Cerebellar cortex (tissue), 1 donor: ENCODE results near the gene TOB2.
"Not testable (repeated sequence)": the region's sequence is repeated elsewhere in the genome, so short reads cannot be mapped to it uniquely, and the experiment has no call there.

Experiments
- DNase-seq: peaks from one replicate; pipeline ENCODE4 v3.0.0-alpha.2; 2015; ENCODE audit warnings: low spot score

Gene TOB2

DNA sequence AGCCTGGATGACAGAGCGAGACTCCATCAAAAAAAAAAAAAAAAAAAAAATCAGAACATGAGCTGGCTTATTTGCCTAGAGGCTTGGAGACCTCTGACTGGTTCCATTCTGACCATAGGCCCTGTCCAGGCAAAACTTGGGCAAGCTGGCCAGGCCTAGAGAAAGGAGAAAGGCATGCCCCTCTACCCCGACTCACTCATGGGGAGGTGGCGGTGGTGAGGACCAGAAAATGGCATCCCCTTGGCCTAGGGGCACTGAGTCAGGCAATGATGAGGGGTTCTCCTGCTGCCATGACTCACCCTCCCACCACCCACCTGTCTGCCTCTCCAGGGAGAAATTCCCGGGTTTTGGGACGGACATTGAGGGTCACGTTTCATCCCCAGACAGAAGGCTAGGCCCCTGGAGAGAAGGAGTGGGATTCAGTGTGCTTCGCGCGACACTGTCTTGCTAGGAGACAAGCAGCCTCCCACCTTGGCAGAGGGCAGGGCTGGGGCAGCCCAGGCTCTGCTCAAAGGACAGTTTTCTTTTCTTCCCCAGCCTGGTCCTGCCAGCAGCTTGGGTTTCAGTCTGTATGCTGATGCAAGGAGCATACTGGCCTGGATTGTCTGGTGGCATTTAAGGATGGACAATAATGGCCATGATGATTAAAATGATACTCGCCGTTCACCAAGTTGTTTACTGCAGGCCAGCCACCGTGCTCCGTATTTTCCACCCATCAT lies 17.2 kb downstream of the TOB2 start:
- DNase-seq = no peak

- no peak for DNase-seq
Measured at GRCh38 chr22:41425660-41426365, 20.8 kb downstream of the TOB2 start.

- DNase-seq = no peak
Measured at GRCh38 chr22:41418717-41419116, 27.9 kb downstream of the TOB2 start.

DNA sequence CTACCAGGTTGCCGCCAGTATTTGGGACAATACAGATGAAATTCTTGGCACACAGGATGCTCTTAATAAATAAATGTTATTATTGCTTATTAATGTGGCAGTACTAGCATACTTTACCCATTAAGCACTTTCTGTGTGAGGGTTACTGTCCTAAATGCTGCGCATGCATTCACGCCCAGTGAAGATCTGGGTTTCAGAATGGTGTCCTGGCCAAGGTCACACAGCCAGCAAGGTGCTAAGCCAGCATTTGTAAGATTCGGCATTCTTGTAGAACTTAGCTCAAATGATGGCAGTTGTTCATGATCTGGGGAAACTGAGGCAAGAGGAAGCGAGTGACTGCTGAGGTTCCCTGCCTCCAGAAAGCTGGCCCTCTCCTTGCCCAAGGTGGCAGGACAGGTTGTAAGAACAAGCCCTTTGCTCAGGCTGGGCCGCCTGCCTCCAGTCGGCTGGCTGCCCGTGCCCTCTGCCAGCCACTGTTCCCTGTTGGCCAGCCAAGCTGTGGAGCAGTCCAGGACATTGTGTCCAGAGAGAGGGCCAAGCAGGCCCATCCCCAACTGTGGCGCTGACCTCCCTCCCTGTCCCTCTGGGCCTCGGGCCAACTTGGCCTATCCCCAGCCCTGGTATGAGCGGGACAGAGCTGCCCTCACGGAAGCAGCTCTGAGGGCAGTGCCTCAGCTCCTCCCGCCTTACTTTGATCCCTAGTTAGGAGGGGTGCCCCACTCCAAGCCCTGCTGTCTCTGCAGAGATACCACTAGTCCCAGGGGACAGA lies 28.8 kb downstream of the TOB2 start:
- peak; percentile 98 for DNase-seq

DNA sequence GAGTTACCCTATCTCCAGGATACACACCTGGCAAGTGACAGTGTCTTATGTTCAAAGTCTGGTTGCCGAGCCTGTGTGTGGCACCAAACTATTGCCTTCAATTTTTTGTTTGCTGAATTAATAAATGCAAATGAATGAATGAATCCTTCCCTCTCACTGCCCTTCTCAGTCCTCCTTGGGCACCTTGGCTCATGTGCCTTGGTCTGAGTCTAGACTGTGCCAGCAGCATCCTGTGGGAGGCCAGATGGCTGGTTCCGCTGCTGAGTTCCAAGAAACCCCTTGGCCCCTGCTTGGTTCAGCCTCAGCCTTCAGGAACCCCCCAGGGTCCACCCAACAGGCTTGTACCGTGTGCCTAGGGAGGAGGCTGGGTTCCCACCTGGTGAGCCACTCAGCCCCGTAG lies 31.0 kb downstream of the TOB2 start:
- peak; percentile 79 for DNase-seq

GRCh38 chr22:41411021-41411851 lies 35.4 kb downstream of the TOB2 start:
- DNase-seq = peak; percentile 96

GRCh38 chr22:41410311-41410751 lies 36.3 kb downstream of the TOB2 start:
- DNase-seq = peak; percentile 95

GRCh38 chr22:41408665-41409064 lies 37.9 kb downstream of the TOB2 start:
- DNase-seq = no peak

DNA sequence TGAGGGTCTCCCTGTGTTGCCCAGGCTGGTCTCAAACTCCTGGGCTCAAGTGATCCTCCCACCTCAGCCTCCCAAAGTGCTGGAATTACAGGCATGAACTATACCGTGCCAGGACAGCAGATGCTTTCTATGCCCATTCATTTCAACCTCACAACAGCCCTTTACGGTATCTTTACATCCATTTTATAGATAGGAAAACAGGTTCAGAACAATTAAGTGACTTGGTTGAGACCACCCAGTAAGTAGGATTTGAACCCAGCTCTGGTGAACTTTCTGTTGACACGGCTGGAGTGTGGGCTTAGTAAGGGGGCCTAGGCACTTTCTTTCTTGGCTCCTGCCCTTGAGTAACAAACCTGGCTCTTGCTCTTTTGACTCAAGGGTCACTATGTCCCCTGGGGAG lies 39.2 kb downstream of the TOB2 start:
- no peak for DNase-seq

GRCh38 chr22:41406410-41406809 lies 40.2 kb downstream of the TOB2 start:
- DNase-seq = no peak

DNA sequence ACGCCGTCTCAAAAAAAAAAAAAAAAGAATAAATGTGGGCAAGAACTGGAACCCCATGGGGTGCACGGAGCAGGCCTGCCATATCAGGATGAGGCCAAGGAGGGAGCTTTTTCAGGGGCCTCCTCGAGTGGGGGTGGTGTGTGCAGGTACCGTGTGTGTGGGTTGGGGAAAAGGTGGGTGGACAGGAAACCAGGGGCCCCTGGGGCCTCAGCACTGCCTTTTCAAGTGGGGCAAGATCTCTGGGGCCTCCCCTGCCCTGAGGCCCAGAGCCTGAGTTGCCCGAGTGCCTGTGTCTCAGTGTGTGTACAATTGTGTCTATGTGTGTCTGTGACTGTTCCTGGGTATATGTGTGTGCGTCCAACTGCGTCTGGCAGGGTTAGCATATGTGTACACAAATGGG lies 41.0 kb downstream of the TOB2 start:
- DNase-seq = no peak

DNA sequence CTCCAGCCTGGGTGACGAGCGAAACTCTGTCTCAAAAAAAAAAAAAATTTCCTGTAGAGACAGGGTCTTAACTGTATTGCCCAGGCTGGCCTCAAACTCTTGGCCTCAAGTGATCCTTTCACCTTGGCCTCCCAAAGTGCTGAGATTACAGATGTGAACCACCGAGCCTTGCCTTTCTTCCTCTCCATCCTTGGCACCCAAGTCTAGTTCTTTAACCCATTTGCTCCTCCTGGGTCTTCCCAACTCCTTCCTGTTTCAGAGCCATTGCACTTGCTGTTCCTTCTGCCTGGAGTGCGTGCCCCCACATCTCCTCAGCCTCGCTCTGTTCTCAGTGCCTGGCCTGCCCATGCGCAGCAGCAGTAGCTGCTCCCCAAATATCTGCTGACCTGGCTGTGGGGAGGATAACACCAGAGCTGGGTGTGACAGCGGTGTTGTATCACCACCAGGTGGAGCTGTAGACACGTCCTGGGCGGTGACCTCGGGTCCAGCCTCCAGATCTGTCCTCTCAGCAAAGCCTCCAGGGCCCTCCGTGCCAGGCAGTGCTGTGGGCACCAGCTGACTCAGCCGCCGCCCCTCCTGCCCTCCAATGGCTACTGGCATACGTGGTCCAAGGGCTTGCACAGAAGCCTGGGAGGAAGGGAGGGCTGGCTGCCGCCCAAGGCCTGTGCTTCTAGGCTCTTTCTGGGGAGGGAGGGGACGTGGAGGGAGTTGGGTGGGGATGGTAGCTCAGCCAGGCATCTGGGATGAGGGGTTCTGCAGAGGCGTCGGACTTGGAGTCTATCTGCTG lies 42.9 kb downstream of the TOB2 start:
- DNase-seq = peak; percentile 98

- not testable (repeated sequence) for DNase-seq
Measured at GRCh38 chr22:41402851-41403250, 43.8 kb downstream of the TOB2 start.

DNA sequence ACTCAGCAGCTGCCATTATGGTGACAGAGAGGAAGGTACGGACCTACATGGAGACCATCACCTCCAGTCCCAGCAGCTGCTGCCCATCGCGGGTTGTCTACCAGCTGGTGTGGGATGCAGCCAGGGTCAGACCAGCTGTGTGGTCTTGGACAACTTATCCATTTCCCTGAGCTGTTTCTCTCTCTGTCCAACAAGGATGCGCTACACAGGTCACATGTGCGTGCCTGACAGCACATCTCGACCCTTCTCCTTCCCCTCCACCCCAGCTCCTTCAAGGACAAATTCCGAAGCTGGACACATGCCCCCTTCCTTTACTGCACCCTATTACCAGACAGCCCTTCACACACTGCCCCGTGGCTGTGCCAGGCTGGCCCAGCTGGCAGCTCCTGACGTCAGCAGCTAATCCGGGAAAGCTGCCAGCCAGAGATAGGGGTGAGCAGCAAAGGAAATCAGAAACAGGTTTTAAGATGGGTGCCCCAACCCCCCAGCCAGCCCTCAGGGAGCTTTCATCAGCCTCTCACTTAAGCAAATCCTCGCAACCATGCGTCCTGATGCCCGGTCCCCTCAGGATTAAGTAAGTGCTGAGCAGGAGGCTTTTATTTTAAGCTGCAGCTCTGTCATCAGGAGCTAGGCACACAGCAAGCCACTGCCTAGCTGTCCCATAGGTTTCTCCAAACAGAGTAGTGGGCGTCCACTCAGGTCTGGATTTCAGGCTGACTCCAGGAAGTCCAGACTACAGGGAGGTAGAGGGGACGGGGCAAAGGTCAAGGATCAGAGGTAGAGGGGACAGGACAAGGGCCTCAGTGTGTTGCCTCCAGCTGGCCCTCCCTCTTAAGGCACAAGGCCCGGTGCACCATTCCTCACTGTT lies 44.6 kb downstream of the TOB2 start:
- DNase-seq = peak; percentile 88

DNA sequence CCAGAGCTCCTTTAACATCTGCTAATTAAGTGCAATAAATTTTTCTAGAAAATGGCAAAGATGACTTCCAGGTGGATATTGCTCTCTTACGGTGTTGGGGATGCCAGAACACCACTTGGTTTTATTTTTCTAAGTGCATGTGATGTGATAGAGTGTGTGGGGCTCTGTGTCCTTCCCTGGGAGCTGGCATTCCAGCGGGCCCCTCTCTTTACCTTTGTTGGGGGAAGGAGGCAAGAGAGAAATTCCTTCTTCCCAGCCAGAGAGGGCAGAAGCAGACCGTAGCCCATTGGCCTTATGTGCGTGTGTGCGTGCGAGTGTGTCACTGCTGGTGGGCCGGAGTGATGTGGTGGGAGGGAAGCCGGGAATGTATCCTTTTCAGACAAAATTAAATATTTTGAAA lies 47.7 kb downstream of the TOB2 start:
- no peak for DNase-seq

DNA sequence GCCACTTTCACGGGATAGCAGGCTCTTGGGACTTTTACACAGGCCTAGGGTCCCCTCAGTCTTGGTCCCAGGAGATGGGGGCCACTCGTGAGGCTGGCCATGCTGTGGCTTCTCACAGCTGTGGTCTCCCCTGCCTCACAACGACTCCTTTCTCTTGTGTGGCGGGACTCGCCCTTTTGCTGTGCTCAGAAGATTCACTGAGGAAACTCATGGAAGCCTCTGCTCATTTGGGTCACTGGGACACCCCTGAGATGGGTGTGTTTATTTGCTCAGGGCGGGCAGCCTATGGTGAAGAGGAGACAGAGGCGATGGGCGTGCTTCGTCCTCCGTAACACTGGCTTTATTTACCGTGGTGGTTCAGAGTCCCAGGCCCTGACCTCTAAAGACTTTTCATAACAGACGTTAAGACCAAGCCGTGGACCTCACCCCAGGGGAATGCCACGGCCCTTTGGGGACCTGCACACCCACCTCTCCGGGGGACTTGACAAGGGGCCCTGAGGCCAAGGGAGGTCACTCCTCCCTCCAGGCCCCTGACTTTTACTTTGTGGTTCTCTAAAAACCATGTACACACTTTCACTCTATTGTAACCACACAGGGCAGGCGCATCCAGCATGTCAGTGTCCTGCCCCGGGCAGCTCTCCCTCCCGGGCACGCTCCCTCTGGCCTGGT lies 49.3 kb downstream of the TOB2 start:
- DNase-seq = no peak

DNA sequence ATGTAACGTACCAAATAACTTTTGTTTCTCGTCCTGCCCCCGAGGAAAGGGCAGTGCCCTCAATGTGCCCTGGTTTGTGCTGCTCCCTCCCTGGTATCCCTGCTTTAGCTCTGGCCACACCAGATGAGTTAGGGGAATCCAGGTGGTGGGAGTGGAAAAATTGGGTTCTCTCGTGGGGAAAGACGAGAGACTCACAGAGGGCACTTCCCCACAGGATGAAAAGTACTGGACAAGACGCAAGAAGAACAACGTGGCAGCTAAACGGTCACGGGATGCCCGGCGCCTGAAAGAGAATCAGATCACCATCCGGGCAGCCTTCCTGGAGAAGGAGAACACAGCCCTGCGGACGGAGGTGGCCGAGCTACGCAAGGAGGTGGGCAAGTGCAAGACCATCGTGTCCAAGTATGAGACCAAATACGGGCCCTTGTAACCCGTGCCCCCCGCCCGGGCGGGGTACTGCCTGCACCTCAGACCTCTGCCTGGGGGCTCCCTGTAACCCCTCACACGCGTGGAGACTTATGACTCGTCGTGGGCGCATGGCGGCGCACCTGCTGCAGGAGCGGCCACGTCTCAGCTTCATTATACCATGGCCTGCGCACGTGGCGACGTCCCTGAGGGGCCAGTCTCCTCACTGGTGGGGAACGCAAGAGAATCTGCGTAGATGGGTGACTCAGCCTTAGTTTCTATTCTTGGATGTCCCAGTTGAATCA lies 50.9 kb downstream of the TOB2 start:
- DNase-seq = no peak

DNA sequence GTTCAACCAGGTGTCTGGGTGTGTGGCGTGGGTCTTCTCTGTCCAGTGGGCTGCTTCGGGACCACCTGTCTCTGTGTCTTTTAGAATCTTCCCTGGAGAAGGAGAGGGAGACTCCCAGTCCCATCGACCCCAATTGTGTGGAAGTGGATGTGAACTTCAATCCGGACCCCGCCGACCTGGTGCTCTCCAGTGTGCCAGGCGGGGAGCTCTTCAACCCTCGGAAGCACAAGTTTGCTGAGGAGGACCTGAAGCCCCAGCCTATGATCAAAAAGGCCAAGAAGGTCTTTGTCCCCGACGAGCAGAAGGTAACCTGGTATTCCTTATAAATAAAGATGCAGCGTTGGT lies 52.6 kb downstream of the TOB2 start:
- no peak for DNase-seq

DNA sequence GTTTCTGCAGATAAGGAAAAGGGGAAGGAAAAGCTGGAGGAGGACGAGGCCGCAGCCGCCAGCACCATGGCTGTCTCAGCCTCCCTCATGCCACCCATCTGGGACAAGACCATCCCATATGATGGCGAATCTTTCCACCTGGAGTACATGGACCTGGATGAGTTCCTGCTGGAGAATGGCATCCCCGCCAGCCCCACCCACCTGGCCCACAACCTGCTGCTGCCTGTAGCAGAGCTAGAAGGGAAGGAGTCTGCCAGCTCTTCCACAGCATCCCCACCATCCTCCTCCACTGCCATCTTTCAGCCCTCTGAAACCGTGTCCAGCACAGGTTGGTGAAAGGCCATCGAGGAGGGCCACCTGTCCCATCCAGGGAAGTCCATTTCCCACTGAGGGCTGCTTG lies 59.3 kb downstream of the TOB2 start:
- peak; percentile 84 for DNase-seq
